ENCODE measurements around the gene THOC6. TPM values are rescaled to one million over a fixed set of nuclear protein-coding genes. Genes with fewer than 3 reads are reported as not detected.

The THOC6 gene
- total RNA-seq, 1 donor from 2014 or later: 31.4 TPM

DNA sequence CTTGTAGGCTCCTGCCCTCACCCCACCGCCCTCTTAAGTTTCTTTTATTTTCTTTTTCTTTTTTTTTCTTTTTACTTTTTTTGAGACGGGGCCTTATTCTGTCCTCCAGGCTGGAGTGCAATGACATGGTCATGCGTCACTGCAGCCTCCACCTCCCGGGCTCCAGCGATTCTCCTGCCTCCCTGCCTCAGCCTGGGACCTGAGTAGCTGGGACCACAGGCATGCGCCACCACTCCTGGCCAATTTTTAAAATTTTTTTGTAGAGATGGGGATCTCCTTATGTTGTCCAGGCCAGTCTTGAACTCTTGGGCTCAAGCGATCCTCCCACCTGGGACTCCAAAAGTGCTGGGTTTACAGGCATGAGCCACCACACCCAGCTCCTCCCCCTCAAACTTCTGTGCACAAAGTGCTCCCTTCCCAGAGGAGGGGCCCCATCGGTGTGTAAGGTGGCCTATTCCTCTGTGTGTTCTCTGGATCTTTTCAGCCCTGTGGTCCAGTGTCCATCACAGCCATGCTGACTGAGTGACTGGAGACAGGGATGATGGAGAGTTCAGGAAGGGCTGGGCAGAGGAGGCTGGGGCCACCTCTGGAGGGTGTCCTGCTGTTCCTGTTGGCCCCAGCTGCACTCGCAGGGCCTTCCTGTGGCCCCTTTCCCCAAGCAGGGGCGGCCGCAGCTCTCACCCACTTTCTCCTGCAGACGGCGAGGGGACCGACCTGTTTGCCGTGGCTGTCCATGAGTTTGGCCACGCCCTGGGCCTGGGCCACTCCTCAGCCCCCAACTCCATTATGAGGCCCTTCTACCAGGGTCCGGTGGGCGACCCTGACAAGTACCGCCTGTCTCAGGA, 32.7 kb downstream of the THOC6 start:
- intact Hi-C loops (cut with DNase I): no loop called here
- ATAC-seq (no peak), DNase-seq (no peak)
- no peaks in the 10 kb centered on the region for H3K27me3 ChIP-seq
- no peak overlapping the region for H3K4me3 ChIP-seq
- TF ChIP-seq, protein P1, sequence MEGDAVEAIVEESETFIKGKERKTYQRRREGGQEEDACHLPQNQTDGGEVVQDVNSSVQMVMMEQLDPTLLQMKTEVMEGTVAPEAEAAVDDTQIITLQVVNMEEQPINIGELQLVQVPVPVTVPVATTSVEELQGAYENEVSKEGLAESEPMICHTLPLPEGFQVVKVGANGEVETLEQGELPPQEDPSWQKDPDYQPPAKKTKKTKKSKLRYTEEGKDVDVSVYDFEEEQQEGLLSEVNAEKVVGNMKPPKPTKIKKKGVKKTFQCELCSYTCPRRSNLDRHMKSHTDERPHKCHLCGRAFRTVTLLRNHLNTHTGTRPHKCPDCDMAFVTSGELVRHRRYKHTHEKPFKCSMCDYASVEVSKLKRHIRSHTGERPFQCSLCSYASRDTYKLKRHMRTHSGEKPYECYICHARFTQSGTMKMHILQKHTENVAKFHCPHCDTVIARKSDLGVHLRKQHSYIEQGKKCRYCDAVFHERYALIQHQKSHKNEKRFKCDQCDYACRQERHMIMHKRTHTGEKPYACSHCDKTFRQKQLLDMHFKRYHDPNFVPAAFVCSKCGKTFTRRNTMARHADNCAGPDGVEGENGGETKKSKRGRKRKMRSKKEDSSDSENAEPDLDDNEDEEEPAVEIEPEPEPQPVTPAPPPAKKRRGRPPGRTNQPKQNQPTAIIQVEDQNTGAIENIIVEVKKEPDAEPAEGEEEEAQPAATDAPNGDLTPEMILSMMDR (IDR thresholded peaks at IDR 0.05): no peak
- H3K36me3 ChIP-seq: no peaks in the 10 kb centered on the region
- H3K4me1 ChIP-seq: peaks cover 20% of the 10 kb centered on the region
- H3K27ac ChIP-seq: no peak overlapping the region
- H3K9me3 ChIP-seq: no peaks in the 10 kb centered on the region

DNA sequence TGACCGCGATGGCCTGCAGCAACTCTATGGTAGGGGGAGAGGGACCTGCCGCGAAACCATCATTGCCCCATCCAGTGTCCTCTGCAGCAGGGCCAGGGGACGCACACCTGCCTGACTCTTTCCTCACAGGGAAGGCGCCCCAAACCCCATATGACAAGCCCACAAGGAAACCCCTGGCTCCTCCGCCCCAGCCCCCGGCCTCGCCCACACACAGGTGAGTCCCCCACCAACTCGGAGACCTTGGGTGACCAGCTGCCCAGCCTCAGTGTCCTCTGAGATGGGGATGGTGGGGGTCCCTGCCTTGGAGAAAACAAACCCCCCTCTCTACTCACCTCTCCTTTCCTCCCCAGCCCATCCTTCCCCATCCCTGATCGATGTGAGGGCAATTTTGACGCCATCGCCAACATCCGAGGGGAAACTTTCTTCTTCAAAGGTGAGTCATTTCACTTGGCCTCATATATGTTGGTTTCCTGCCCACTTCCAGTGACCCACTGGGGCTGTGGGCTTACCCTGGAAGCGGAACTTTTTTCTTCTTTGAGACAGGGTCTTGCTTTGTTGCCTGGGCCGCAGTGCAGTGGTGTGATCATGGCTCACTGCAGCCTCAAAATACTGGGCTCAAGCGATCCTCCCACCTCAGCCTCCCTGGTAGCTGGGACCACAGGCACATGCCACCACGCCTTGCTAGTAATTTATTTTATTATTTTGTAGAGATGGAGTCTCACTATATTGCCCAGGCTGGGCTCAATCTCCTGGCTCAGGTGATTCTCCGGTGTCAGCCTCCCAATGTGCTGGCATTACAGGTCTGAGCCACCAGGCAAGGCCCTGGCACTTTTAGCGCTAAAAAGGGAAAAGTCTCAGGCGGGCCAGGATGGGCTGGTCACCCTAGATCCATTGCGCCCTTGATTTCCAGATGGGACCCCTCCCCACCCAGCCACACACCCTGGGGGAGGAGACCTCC, 33.6 kb downstream of the THOC6 start:
- Histone ChIP-seq H3K4me1 (peaks cover 20% of the 10 kb centered on the region), H3K4me3 (peak overlapping the region; percentile 86), H3K36me3 (no peaks in the 10 kb centered on the region), H3K27ac (no peak overlapping the region), H3K27me3 (no peaks in the 10 kb centered on the region), H3K9me3 (no peaks in the 10 kb centered on the region)
- no peak for ATAC-seq
- TF ChIP-seq, protein P1 (IDR thresholded peaks at IDR 0.05): no peak
- intact Hi-C loops (cut with DNase I): no loop called here
- no peak for DNase-seq

DNA sequence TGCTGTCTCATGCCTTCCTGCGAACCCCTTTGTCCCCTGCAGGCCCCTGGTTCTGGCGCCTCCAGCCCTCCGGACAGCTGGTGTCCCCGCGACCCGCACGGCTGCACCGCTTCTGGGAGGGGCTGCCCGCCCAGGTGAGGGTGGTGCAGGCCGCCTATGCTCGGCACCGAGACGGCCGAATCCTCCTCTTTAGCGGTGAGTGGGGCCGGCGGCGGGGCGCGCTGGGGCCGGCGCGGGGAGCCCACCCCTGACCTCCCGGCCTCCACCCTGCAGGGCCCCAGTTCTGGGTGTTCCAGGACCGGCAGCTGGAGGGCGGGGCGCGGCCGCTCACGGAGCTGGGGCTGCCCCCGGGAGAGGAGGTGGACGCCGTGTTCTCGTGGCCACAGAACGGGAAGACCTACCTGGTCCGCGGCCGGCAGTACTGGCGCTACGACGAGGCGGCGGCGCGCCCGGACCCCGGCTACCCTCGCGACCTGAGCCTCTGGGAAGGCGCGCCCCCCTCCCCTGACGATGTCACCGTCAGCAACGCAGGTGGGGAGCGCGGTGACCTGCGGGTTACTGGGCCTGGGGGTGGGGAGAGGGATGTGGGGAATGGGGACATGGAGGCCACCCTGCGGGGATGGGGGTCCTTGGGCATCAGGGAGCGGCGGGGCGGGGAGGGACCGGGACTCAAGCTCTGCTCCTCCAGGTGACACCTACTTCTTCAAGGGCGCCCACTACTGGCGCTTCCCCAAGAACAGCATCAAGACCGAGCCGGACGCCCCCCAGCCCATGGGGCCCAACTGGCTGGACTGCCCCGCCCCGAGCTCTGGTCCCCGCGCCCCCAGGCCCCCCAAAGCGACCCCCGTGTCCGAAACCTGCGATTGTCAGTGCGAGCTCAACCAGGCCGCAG, 34.5 kb downstream of the THOC6 start:
- Histone ChIP-seq H3K27me3 (no peaks in the 10 kb centered on the region), H3K27ac (peak overlapping the region; percentile 82), H3K9me3 (no peaks in the 10 kb centered on the region), H3K4me3 (peak overlapping the region; percentile 86), H3K4me1 (peaks cover 20% of the 10 kb centered on the region), H3K36me3 (no peaks in the 10 kb centered on the region)
- intact Hi-C loops (cut with DNase I): no loop called here
- ATAC-seq (peak; percentile 38), DNase-seq (peak; percentile 81)
- TF ChIP-seq, protein P1 (IDR thresholded peaks at IDR 0.05): no peak

DNA sequence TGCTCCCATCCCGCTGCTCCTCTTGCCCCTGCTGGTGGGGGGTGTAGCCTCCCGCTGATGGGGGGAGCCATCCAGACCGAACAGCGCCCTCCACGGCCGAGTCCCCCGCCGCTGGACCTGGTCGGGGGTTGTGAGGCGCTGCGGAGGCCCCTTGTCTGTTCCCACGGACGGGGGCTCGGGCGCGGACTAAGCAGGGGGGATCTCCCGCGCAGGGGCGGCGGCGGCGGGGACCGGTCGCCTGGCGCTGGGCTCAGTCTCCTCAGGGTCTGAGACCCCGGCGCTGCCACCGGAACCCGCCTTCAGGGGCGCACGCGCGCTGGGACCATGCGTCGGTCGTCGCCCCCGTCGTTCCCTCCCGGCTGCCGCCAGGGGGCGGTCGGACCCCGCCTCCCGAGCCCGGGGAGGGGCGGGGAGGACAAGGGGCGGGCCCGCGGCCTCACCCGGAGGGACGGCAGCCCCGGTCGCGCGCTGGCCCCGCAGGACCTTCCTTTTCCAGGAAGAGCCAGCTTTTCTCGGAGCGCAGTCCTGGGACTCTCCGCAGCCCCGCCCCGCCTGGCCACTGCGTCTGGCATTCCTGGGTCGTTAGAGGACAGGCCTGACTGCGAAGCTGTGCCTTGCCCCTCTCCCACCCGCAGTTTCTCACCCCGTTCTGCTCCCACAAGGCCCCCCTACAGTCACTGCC, 35.3 kb downstream of the THOC6 start:
- Histone ChIP-seq H3K36me3 (no peaks in the 10 kb centered on the region), H3K27ac (peak overlapping the region; percentile 82), H3K9me3 (no peaks in the 10 kb centered on the region), H3K4me1 (peaks cover 20% of the 10 kb centered on the region), H3K4me3 (peak overlapping the region; percentile 86), H3K27me3 (no peaks in the 10 kb centered on the region)
- ATAC-seq (peak; percentile 98), DNase-seq (peak; percentile 95)
- TF ChIP-seq, protein P1 (IDR thresholded peaks at IDR 0.05): peak; percentile 91
- intact Hi-C loops (cut with DNase I): no loop called here

Measured in upper lobe of right lung (tissue), 1 donor.